ENCODE measurements around the gene PTK6.
A peak's percentile ranks its signal among the peaks of the same experiment; 100 is the strongest.
"Not testable (repeated sequence)": the region's sequence is repeated elsewhere in the genome, so short reads cannot be mapped to it uniquely, and the experiment has no call there.

The PTK6 gene

GRCh38 chr20:63573647-63574131 is 36.5 kb upstream of the PTK6 start:
- H3K27me3 ChIP-seq (ENCODE audit: low read depth): no peaks in the 10 kb centered on the region
- DNase-seq (ENCODE audit: low spot score in 2 of 2): no peak
- no peaks in the 10 kb centered on the region for H3K9me3 ChIP-seq
- in situ Hi-C loops (cut with MboI; ENCODE audit: low sequenced_read_pairs): no loop called here
- no peaks in the 10 kb centered on the region for H3K36me3 ChIP-seq (replicated peaks)
- H3K4me1 ChIP-seq: peaks cover 3% of the 10 kb centered on the region; the same call in 1 of the 2 replicates
- peak overlapping the region; percentile 48 for H3K4me3 ChIP-seq

- in situ Hi-C loops (cut with MboI; ENCODE audit: low sequenced_read_pairs): no loop called here
- Histone ChIP-seq H3K27me3 (ENCODE audit: low read depth) (no peaks in the 10 kb centered on the region), H3K36me3 (replicated peaks) (no peaks in the 10 kb centered on the region), H3K9me3 (no peaks in the 10 kb centered on the region), H3K4me1 (peaks cover 3% of the 10 kb centered on the region; the same call in 1 of the 2 replicates), H3K4me3 (peak overlapping the region; percentile 48)
- DNase-seq (ENCODE audit: low spot score in 2 of 2): no peak
Measured at GRCh38 chr20:63572788-63573646, 35.8 kb upstream of the PTK6 start.

- Histone ChIP-seq H3K36me3 (replicated peaks) (no peaks in the 10 kb centered on the region), H3K27me3 (ENCODE audit: low read depth) (no peaks in the 10 kb centered on the region), H3K4me3 (no peak overlapping the region), H3K9me3 (no peaks in the 10 kb centered on the region), H3K4me1 (peaks cover 3% of the 10 kb centered on the region; the same call in 1 of the 2 replicates)
- DNase-seq (ENCODE audit: low spot score in 2 of 2): no peak
- in situ Hi-C loops (cut with MboI; ENCODE audit: low sequenced_read_pairs): no loop called here
Measured at GRCh38 chr20:63572071-63572787, 35.1 kb upstream of the PTK6 start.

- H3K4me1 ChIP-seq; H3K27me3 ChIP-seq (ENCODE audit: low read depth); H3K4me3 ChIP-seq; DNase-seq (ENCODE audit: low spot score in 2 of 2); H3K36me3 ChIP-seq (replicated peaks); in situ Hi-C loops (cut with MboI; ENCODE audit: low sequenced_read_pairs); H3K9me3 ChIP-seq: not testable (repeated sequence)
Measured at GRCh38 chr20:63571087-63571478, 33.9 kb upstream of the PTK6 start.

- in situ Hi-C loops (cut with MboI; ENCODE audit: low sequenced_read_pairs): no loop called here
- Histone ChIP-seq H3K27me3 (ENCODE audit: low read depth) (no peaks in the 10 kb centered on the region), H3K4me1 (peaks cover 3% of the 10 kb centered on the region; the same call in 1 of the 2 replicates)
Measured at GRCh38 chr20:63570281-63571086, 33.3 kb upstream of the PTK6 start.

GRCh38 chr20:63568986-63569949 is 32.1 kb upstream of the PTK6 start:
- H3K4me1 ChIP-seq: peaks cover under 1% of the 10 kb centered on the region; the same call in 1 of the 2 replicates
- no peak for DNase-seq (ENCODE audit: low spot score in 2 of 2)
- in situ Hi-C loops (cut with MboI; ENCODE audit: low sequenced_read_pairs): no loop called here
- no peaks in the 10 kb centered on the region for H3K27me3 ChIP-seq (ENCODE audit: low read depth)
- H3K36me3 ChIP-seq (replicated peaks): no peaks in the 10 kb centered on the region
- no peaks in the 10 kb centered on the region for H3K9me3 ChIP-seq
- H3K4me3 ChIP-seq: no peak overlapping the region

More at GRCh38 chr20:63570281-63571086, 33.3 kb upstream of the PTK6 start:
- DNase-seq (ENCODE audit: low spot score in 2 of 2): no peak
- H3K4me3 ChIP-seq: no peak overlapping the region
- H3K9me3 ChIP-seq: no peaks in the 10 kb centered on the region
- H3K36me3 ChIP-seq (replicated peaks): no peaks in the 10 kb centered on the region

GRCh38 chr20:63568170-63568981 is 31.2 kb upstream of the PTK6 start:
- no peaks in the 10 kb centered on the region for H3K36me3 ChIP-seq (replicated peaks)
- in situ Hi-C loops (cut with MboI; ENCODE audit: low sequenced_read_pairs): no loop called here
- DNase-seq (ENCODE audit: low spot score in 2 of 2): no peak
- H3K27me3 ChIP-seq (ENCODE audit: low read depth): no peaks in the 10 kb centered on the region
- no peak overlapping the region for H3K4me3 ChIP-seq
- no peaks in the 10 kb centered on the region for H3K9me3 ChIP-seq
- H3K4me1 ChIP-seq: no peaks in the 10 kb centered on the region

- no peak for DNase-seq (ENCODE audit: low spot score in 2 of 2)
- in situ Hi-C loops (cut with MboI; ENCODE audit: low sequenced_read_pairs): no loop called here
Measured at GRCh38 chr20:63567386-63568169, 30.4 kb upstream of the PTK6 start.

GRCh38 chr20:63567136-63567385 is 29.9 kb upstream of the PTK6 start:
- no peaks in the 10 kb centered on the region for H3K4me1 ChIP-seq
- no peak for DNase-seq (ENCODE audit: low spot score in 2 of 2)
- H3K36me3 ChIP-seq (replicated peaks): no peaks in the 10 kb centered on the region
- H3K4me3 ChIP-seq: no peak overlapping the region
- in situ Hi-C loops (cut with MboI; ENCODE audit: low sequenced_read_pairs): no loop called here
- no peaks in the 10 kb centered on the region for H3K9me3 ChIP-seq
- H3K27me3 ChIP-seq (ENCODE audit: low read depth): no peaks in the 10 kb centered on the region

More at GRCh38 chr20:63567386-63568169, 30.4 kb upstream of the PTK6 start:
- no peak overlapping the region for H3K4me3 ChIP-seq
- H3K4me1 ChIP-seq: no peaks in the 10 kb centered on the region
- no peaks in the 10 kb centered on the region for H3K27me3 ChIP-seq (ENCODE audit: low read depth)
- H3K36me3 ChIP-seq (replicated peaks): no peaks in the 10 kb centered on the region
- no peaks in the 10 kb centered on the region for H3K9me3 ChIP-seq

GRCh38 chr20:63566395-63567135 is 29.4 kb upstream of the PTK6 start:
- Histone ChIP-seq H3K9me3 (no peaks in the 10 kb centered on the region), H3K4me3 (no peak overlapping the region), H3K27me3 (ENCODE audit: low read depth) (no peaks in the 10 kb centered on the region), H3K4me1 (no peaks in the 10 kb centered on the region), H3K36me3 (replicated peaks) (no peaks in the 10 kb centered on the region)
- in situ Hi-C loops (cut with MboI; ENCODE audit: low sequenced_read_pairs): no loop called here
- DNase-seq (ENCODE audit: low spot score in 2 of 2): no peak

- Histone ChIP-seq H3K27me3 (ENCODE audit: low read depth) (no peaks in the 10 kb centered on the region), H3K4me1 (no peaks in the 10 kb centered on the region), H3K9me3 (no peaks in the 10 kb centered on the region), H3K4me3 (no peak overlapping the region), H3K36me3 (replicated peaks) (no peaks in the 10 kb centered on the region)
- DNase-seq (ENCODE audit: low spot score in 2 of 2): no peak
- in situ Hi-C loops (cut with MboI; ENCODE audit: low sequenced_read_pairs): no loop called here
Measured at GRCh38 chr20:63565699-63566335, 28.6 kb upstream of the PTK6 start.

Data from HAP-1 (cell line).